Globus pallidus (tissue), 1 donor: ENCODE measurements around the gene CKAP2L.
"Not testable (repeated sequence)": the region's sequence is repeated elsewhere in the genome, so short reads cannot be mapped to it uniquely, and the experiment has no call there.

Experiments
- DNase-seq: peaks from one replicate; pipeline ENCODE4 v3.0.0-alpha.2; 2015; ENCODE audit warnings: low spot score

The CKAP2L gene

GRCh38 chr2:112725545-112726457 is 38.6 kb downstream of the CKAP2L start:
- no peak for DNase-seq

GRCh38 chr2:112724591-112725525 is 39.6 kb downstream of the CKAP2L start:
- no peak for DNase-seq

- no peak for DNase-seq
Observed at GRCh38 chr2:112723995-112724394, 40.4 kb downstream of the CKAP2L start.

- no peak for DNase-seq
Observed at GRCh38 chr2:112723547-112723940, 40.9 kb downstream of the CKAP2L start.

- DNase-seq, result no peak
Observed at GRCh38 chr2:112722816-112723546, 41.4 kb downstream of the CKAP2L start.

- no peak for DNase-seq
Observed at GRCh38 chr2:112721819-112722522, 42.4 kb downstream of the CKAP2L start.

GRCh38 chr2:112720785-112721184 is 43.6 kb downstream of the CKAP2L start, which contains the start of gene NT5DC4:
TSS of gene NT5DC4 (plus strand) at chr2:112721020. CDS start at chr2:112721080, 60 bp downstream.
- DNase-seq, result no peak

- no peak for DNase-seq
Observed at GRCh38 chr2:112718863-112719370, 45.5 kb downstream of the CKAP2L start.

GRCh38 chr2:112716826-112717352 is 47.5 kb downstream of the CKAP2L start:
- DNase-seq, result not testable (repeated sequence)

- not testable (repeated sequence) for DNase-seq
Observed at GRCh38 chr2:112716094-112716493, 48.3 kb downstream of the CKAP2L start.

- no peak for DNase-seq
Observed at GRCh38 chr2:112714836-112715631, 49.4 kb downstream of the CKAP2L start.

- no peak for DNase-seq
Observed at GRCh38 chr2:112714331-112714730, 50.1 kb downstream of the CKAP2L start.

GRCh38 chr2:112713926-112714325 is 50.5 kb downstream of the CKAP2L start:
- DNase-seq, result no peak

- no peak for DNase-seq
Observed at GRCh38 chr2:112713585-112713925, 50.9 kb downstream of the CKAP2L start.

- no peak for DNase-seq
Observed at GRCh38 chr2:112712903-112713584, 51.4 kb downstream of the CKAP2L start.

- DNase-seq, result no peak
Observed at GRCh38 chr2:112712465-112712864, 51.9 kb downstream of the CKAP2L start.

- no peak for DNase-seq
Observed at GRCh38 chr2:112710956-112711750, 53.3 kb downstream of the CKAP2L start.

- DNase-seq, result no peak
Observed at GRCh38 chr2:112709703-112710102, 54.7 kb downstream of the CKAP2L start.

- DNase-seq, result no peak
Observed at GRCh38 chr2:112708968-112709367, 55.4 kb downstream of the CKAP2L start.
